NT2/D1 (cell line): ENCODE measurements around the gene KLF9.

Experiments used
- DNase-seq: peaks from one replicate; pipeline ENCODE4 v3.0.0-alpha.2; 2011; ENCODE audit warnings: low read depth, low spot score
- H3K27me3 ChIP-seq: 2 replicates; pipeline ENCODE4 v1.6.0; 2011; ENCODE audit warnings: mild to moderate bottlenecking; ENCODE audit not compliant: insufficient read length, insufficient read depth
- H3K36me3 ChIP-seq: 2 replicates; pipeline ENCODE4 v1.6.1; 2011; ENCODE audit warnings: mild to moderate bottlenecking, low read length, mixed read lengths; ENCODE audit not compliant: insufficient read depth, insufficient read length
- H3K4me1 ChIP-seq: 2 replicates; pipeline ENCODE4 v1.5.1; 2011; ENCODE audit not compliant: insufficient read depth, insufficient read length
- H3K4me3 ChIP-seq: 2 replicates; pipeline ENCODE4 v1.5.1; 2011; ENCODE audit warnings: low read depth; ENCODE audit not compliant: insufficient read length
- H3K9ac ChIP-seq: 2 replicates; pipeline ENCODE4 v1.6.0; 2011; ENCODE audit warnings: low read depth; ENCODE audit not compliant: insufficient read length
- H3K9me3 ChIP-seq: 2 replicates; pipeline ENCODE4 v1.5.1; 2011; ENCODE audit warnings: mild to moderate bottlenecking, low read length; ENCODE audit not compliant: insufficient read depth
- SUZ12 ChIP-seq: IDR thresholded peaks from 2 replicates; pipeline ENCODE4 v1.6.1; 2011; ENCODE audit not compliant: insufficient read length, insufficient read depth; ENCODE audit errors: extremely low read depth
- YY1 ChIP-seq: IDR thresholded peaks from 2 replicates; pipeline ENCODE4 v1.6.1; 2011; ENCODE audit not compliant: insufficient read length, insufficient read depth
- ZNF274 ChIP-seq: IDR thresholded peaks from 2 replicates; pipeline ENCODE4 v1.6.1; 2011; ENCODE audit warnings: mild to moderate bottlenecking, low read depth, low read length

KLF9 gene

DNA sequence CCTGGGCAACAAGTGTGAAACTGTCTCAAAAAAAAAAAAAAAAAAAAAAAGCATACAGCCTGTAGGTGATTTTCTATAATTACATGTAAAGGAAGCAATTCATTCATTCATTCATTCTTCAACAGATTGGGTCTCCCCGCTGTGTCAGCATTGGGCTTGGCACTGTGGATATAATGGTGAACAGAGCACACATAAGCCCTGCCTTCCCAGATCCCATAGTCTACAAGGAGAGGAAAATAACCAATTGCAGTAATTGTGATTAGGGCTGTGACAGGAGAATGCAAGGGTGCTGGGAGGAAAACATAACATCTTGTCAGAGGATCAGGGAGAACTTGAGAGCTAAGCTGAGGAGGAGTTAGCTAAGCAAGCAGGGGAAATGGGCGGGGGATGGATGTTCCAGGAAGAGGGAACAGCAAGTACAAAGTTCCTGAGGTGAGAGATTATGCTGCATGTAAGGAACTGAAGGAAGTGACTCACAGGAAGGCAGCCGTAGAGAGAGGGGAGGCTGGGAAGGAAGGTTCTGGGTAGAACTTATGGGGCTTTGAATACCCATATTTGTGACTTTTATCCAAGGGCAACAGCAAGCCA is 24.0 kb upstream of the KLF9 start:
- H3K9me3 ChIP-seq, result no peaks in the 10 kb centered on the region
- DNase-seq, result no peak
- H3K36me3 ChIP-seq, result no peaks in the 10 kb centered on the region
- TF ChIP-seq ZNF274 (no peak), YY1 (no peak), SUZ12 (no peak)
- H3K4me3 ChIP-seq, result no peak overlapping the region
- H3K9ac ChIP-seq, result no peak overlapping the region
- H3K27me3 ChIP-seq, result no peaks in the 10 kb centered on the region
- H3K4me1 ChIP-seq, result no peaks in the 10 kb centered on the region

DNA sequence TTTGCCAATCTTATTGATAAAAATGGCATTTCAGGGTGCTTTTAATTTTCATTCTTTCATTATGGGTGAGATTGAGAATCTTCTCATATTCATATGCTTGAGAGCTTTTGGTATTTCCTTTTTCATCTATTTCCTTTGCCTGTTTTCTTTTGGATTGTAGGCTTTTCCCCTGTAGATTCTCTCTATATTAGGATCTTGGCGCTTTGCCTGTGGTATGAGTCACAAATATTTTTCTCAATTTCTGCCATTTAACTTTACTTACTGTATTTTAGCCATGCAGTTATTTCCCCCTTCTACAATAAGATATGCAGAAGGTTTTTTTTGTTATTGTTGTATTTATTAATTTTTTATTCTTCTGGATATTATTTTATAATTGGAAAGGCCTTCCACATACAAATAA is 21.5 kb upstream of the KLF9 start:
- TF ChIP-seq SUZ12, result no peak
- TF ChIP-seq YY1, result no peak
- no peak for TF ChIP-seq ZNF274
- Histone ChIP-seq H3K9ac (no peak overlapping the region), H3K36me3 (no peaks in the 10 kb centered on the region), H3K4me1 (no peaks in the 10 kb centered on the region), H3K27me3 (no peaks in the 10 kb centered on the region), H3K9me3 (no peaks in the 10 kb centered on the region), H3K4me3 (no peak overlapping the region)
- no peak for DNase-seq

DNA sequence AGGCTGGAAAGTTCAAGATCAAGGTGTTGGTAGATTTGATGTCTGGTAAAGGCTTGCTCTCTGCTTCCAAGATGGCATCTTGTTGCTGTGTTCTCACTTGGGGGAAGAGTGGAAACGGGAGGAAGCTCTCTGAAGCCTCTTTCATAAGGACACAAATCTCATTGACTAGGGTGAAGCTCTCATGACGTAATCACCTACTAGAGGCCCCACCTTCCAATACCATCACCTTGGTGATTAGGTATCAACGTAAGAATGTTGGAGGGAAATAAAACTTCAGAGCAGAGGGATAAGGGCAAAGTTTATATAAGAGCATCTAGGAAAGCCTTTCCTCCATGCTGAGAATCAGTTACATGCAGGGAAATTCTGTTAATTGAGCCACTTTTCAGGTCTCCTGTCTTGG is 15.4 kb upstream of the KLF9 start:
- Histone ChIP-seq H3K9me3 (no peaks in the 10 kb centered on the region), H3K27me3 (no peaks in the 10 kb centered on the region)
- TF ChIP-seq SUZ12, result no peak

DNA sequence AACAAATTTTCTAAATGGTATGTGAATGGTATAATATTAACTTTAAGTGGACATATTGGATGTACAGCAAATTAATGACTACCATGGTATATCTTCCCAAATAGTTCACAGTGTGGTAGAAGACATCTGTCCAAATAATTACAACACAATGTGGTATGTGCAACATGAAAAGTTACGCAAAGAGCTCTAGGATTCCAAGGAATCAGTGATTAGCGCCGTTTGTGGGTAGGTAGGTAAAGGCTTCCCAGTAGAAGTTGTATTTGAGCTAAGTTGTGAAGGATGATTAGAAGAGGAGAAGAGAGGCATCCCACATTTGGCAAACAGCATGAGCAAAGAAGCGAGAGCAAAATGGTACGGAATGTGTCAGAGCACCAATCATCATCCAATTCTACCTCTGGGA is 14.3 kb upstream of the KLF9 start:
- TF ChIP-seq ZNF274 (no peak), YY1 (no peak)
- DNase-seq, result no peak
- Histone ChIP-seq H3K9ac (no peak overlapping the region), H3K4me3 (no peak overlapping the region), H3K4me1 (peaks cover 5% of the 10 kb centered on the region), H3K9me3 (no peaks in the 10 kb centered on the region), H3K36me3 (no peaks in the 10 kb centered on the region), H3K27me3 (no peaks in the 10 kb centered on the region)

More for the DNA sequence above, 15.4 kb upstream of the KLF9 start:
- no peak for DNase-seq
- Histone ChIP-seq H3K4me1 (peaks cover 5% of the 10 kb centered on the region), H3K4me3 (no peak overlapping the region), H3K9ac (no peak overlapping the region), H3K36me3 (no peaks in the 10 kb centered on the region)

DNA sequence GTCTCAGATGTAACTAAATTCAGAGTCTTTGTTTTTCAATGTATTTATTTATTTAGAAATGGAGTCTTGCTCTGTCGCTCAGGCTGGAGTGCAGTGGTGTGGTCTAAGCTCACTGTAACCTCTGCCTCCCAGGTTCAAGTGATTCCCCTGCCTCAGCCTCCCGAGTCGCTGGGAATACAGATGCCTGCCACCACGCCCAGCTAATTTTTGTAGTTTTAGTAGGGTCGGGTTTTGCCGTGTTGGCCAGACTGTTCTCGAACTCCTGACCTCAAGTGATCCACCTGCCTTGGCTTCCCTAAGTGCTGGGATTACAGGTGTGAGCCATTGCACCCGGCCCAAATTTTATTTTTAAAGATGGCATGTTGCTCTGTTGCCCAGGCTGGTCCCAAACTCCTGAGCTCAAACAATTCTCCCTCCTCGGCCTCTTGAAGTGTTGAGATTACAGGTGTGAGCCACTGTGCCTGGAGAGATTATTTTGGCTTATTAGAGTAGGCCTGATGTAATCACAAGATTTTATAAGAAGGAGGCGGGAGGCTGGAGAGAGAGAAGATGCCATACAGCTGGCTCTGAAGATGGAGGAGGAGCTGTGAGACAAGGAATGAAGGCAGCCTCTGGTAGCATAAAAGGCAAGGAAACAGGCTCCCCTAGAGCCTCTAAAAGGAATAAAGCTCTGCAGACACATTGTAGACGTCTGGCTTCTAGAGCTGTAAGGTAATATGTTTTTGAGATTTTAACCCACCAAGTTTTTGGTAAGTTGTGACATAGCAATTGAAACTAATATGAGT is 12.9 kb upstream of the KLF9 start:
- Histone ChIP-seq H3K27me3 (peaks cover 3% of the 10 kb centered on the region), H3K4me3 (no peak overlapping the region), H3K9ac (no peak overlapping the region), H3K36me3 (no peaks in the 10 kb centered on the region), H3K4me1 (peaks cover 5% of the 10 kb centered on the region), H3K9me3 (no peaks in the 10 kb centered on the region)
- DNase-seq, result no peak
- TF ChIP-seq ZNF274 (no peak), SUZ12 (no peak), YY1 (no peak)

DNA sequence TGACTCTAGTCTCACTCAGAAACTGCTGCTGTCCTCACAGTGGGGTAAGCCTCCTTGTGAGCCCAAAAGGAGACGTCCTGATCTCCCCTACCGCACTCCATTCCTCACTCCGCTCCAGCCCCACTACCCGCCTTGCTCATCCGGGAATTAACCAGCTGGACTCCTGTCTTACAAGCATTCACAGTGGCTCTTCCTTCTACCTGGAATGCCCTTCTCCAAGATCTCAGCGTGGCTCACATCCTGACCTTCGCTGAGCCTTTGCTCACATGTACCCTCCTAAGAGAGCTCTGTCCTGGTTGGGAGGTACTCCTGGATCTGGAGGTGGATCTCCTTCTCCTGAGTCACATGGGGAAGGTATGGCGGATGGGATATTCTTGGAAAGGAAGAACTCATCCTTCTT is 10.7 kb upstream of the KLF9 start:
- no peak for DNase-seq
- Histone ChIP-seq H3K9ac (no peak overlapping the region), H3K36me3 (no peaks in the 10 kb centered on the region), H3K4me1 (peaks cover 9% of the 10 kb centered on the region), H3K9me3 (no peaks in the 10 kb centered on the region), H3K4me3 (no peak overlapping the region), H3K27me3 (peaks cover 3% of the 10 kb centered on the region)
- TF ChIP-seq ZNF274 (no peak), YY1 (no peak), SUZ12 (no peak)

DNA sequence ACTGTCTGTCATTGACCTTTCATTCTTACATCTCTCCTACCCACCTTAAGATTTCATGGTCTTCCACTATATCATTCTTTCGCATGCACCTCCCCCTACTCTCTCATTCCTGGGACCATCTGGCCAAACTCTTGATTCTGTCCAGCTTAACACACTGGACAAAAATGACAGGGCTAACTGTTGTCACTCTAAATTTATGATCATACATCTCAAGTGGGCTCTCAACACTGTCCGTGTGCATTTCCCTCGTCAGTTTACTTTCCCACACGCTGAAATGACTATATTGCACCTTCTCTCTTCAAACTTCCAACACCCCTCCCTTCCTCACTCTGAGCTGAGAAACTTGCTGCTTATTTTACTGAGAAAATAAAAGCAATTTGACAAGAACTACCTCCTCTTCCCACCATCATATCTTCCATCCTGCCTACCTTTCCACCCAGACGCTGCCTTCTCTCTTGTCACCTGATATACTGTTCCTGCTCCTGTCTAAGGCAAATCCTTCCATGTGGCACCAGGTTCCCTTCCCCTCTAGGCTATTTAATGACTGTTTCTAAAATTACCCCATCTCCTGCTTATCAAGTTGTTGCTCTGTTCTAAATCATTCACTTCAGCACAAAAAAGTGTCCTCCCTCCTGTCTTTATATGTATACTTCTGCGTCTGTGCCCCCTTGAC is 8.1 kb upstream of the KLF9 start:
- H3K9me3 ChIP-seq, result no peaks in the 10 kb centered on the region
- H3K4me3 ChIP-seq, result no peak overlapping the region
- H3K4me1 ChIP-seq, result peaks cover 9% of the 10 kb centered on the region
- H3K27me3 ChIP-seq, result peaks cover 3% of the 10 kb centered on the region
- no peak for DNase-seq
- no peak overlapping the region for H3K9ac ChIP-seq
- TF ChIP-seq YY1 (no peak), ZNF274 (no peak), SUZ12 (no peak)
- H3K36me3 ChIP-seq, result no peaks in the 10 kb centered on the region
